ENCODE measurements around the gene GPX2.

DNA sequence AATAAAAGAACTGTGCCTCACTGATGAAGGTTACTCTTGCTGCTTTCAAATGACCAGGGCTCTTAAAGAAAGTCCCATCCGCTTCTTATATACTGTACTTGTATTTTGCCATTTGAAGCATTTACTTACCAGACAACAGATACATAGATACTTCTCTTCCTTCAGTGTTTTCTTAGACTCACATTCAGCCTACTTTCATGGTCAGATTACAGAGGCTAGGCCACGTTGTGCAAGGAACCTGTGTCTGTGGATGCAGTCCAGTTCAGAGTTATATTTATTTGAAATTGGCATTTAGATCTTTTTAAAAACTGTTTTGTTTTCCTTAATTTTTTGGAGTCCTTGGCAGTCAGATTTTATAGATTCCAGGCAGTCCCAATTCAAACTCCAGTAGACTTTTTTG is 22.1 kb downstream of the GPX2 start:
- TF ChIP-seq CTCF (conservative IDR thresholded peaks at IDR 0.05; ENCODE audit: low read depth in 2 of 2) (no peak), EZH2phosphoT487 (IDR thresholded peaks at IDR 0.05; ENCODE audit: unreplicated experiment) (no peak), CREB1 (CRISPR knock-in tag; IDR thresholded peaks at IDR 0.05; ENCODE audit: low read depth) (no peak), POLR2AphosphoS5 (IDR thresholded peaks at IDR 0.05; ENCODE audit: low read depth) (no peak), EZH2 (IDR thresholded peaks at IDR 0.05; ENCODE audit: low read depth, unreplicated experiment) (no peak)
- TF ChIP-seq, protein P1, sequence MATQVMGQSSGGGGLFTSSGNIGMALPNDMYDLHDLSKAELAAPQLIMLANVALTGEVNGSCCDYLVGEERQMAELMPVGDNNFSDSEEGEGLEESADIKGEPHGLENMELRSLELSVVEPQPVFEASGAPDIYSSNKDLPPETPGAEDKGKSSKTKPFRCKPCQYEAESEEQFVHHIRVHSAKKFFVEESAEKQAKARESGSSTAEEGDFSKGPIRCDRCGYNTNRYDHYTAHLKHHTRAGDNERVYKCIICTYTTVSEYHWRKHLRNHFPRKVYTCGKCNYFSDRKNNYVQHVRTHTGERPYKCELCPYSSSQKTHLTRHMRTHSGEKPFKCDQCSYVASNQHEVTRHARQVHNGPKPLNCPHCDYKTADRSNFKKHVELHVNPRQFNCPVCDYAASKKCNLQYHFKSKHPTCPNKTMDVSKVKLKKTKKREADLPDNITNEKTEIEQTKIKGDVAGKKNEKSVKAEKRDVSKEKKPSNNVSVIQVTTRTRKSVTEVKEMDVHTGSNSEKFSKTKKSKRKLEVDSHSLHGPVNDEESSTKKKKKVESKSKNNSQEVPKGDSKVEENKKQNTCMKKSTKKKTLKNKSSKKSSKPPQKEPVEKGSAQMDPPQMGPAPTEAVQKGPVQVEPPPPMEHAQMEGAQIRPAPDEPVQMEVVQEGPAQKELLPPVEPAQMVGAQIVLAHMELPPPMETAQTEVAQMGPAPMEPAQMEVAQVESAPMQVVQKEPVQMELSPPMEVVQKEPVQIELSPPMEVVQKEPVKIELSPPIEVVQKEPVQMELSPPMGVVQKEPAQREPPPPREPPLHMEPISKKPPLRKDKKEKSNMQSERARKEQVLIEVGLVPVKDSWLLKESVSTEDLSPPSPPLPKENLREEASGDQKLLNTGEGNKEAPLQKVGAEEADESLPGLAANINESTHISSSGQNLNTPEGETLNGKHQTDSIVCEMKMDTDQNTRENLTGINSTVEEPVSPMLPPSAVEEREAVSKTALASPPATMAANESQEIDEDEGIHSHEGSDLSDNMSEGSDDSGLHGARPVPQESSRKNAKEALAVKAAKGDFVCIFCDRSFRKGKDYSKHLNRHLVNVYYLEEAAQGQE (IDR thresholded peaks at IDR 0.05; ENCODE audit: unreplicated experiment): no peak

All from GM23338 (cell line).